ENCODE measurements around the gene ABCD3.

ABCD3 gene

GRCh38 chr1:94395748-94396309, 22.4 kb upstream of the ABCD3 start:
- peaks cover 0 to 8% (median 2%) of the 10 kb centered on the region in 4 experiments for H3K4me1 ChIP-seq (ENCODE audit: control extremely low read depth in 1 of 4, control insufficient read depth in 4 of 4, insufficient read depth in 4 of 4, low read length in 3 of 4)
- H3K36me3 ChIP-seq (ENCODE audit: control insufficient read depth in 4 of 4, insufficient read depth in 4 of 4, low read length in 3 of 4), result no peaks in the 10 kb centered on the region
- POLR2A ChIA-PET, result no interaction called here
- DNase-seq, result no peak
- CTCF ChIA-PET, result interaction anchor here (0.8 to 1.7 kb wide), 8 partner anchors 9 to 410 kb away, joined by 3 to 6 read pairs (median 4); no protein-coding TSS in a partner anchor
- H3K9me3 ChIP-seq (ENCODE audit: control extremely low read depth in 1 of 5, control insufficient read depth in 4 of 5, insufficient read depth in 2 of 5, low read depth in 1 of 5, low read length in 4 of 5), result no peaks in the 10 kb centered on the region
- H3K27ac ChIP-seq (ENCODE audit: insufficient read depth in 1 of 2, low read depth in 1 of 2, low read length in 2 of 2, poor library complexity in 1 of 2, severe bottlenecking in 2 of 2), result no peak overlapping the region
- H3K27me3 ChIP-seq (replicated peaks in 2 of 5; ENCODE audit: control insufficient read depth in 4 of 5, insufficient read depth in 5 of 5, low read length in 4 of 5), result no peaks in the 10 kb centered on the region
- WGBS (ENCODE audit: insufficient coverage), result no CpG with 5 or more reads among the region's 2 CpGs
- H3K4me3 ChIP-seq (ENCODE audit: control insufficient read depth in 1 of 7, extremely low read depth in 1 of 7, insufficient read depth in 4 of 7, low read depth in 2 of 7, low read length in 6 of 7), result no peak overlapping the region

GRCh38 chr1:94396356-94397010, 21.7 kb upstream of the ABCD3 start:
- 100% methylated on average over 3 of the region's 11 CpGs for WGBS (ENCODE audit: insufficient coverage)
- ChIA-PET CTCF (interaction anchor here (0.8 to 1.7 kb wide), 8 partner anchors 8 to 409 kb away, joined by 3 to 6 read pairs (median 4); no protein-coding TSS in a partner anchor), POLR2A (no interaction called here)
- H3K27me3 ChIP-seq (replicated peaks in 2 of 5; ENCODE audit: control insufficient read depth in 4 of 5, insufficient read depth in 5 of 5, low read length in 4 of 5), result no peaks in the 10 kb centered on the region
- no peaks in the 10 kb centered on the region for H3K36me3 ChIP-seq (ENCODE audit: control insufficient read depth in 4 of 4, insufficient read depth in 4 of 4, low read length in 3 of 4)
- no peak overlapping the region for H3K4me3 ChIP-seq (ENCODE audit: control insufficient read depth in 1 of 7, extremely low read depth in 1 of 7, insufficient read depth in 4 of 7, low read depth in 2 of 7, low read length in 6 of 7)
- peaks cover 0 to 9% (median 2%) of the 10 kb centered on the region in 4 experiments for H3K4me1 ChIP-seq (ENCODE audit: control extremely low read depth in 1 of 4, control insufficient read depth in 4 of 4, insufficient read depth in 4 of 4, low read length in 3 of 4)
- no peak overlapping the region for H3K27ac ChIP-seq (ENCODE audit: insufficient read depth in 1 of 2, low read depth in 1 of 2, low read length in 2 of 2, poor library complexity in 1 of 2, severe bottlenecking in 2 of 2)
- DNase-seq, result no peak
- no peaks in the 10 kb centered on the region for H3K9me3 ChIP-seq (ENCODE audit: control extremely low read depth in 1 of 5, control insufficient read depth in 4 of 5, insufficient read depth in 2 of 5, low read depth in 1 of 5, low read length in 4 of 5)

GRCh38 chr1:94398356-94398755, 19.8 kb upstream of the ABCD3 start:
- Histone ChIP-seq H3K36me3 (ENCODE audit: control insufficient read depth in 4 of 4, insufficient read depth in 4 of 4, low read length in 3 of 4) (no peaks in the 10 kb centered on the region), H3K4me3 (ENCODE audit: control insufficient read depth in 1 of 7, extremely low read depth in 1 of 7, insufficient read depth in 4 of 7, low read depth in 2 of 7, low read length in 6 of 7) (no peak overlapping the region), H3K9me3 (ENCODE audit: control extremely low read depth in 1 of 5, control insufficient read depth in 4 of 5, insufficient read depth in 2 of 5, low read depth in 1 of 5, low read length in 4 of 5) (no peaks in the 10 kb centered on the region), H3K4me1 (ENCODE audit: control extremely low read depth in 1 of 4, control insufficient read depth in 4 of 4, insufficient read depth in 4 of 4, low read length in 3 of 4) (peaks cover 0 to 9% (median 2%) of the 10 kb centered on the region in 4 experiments), H3K27me3 (replicated peaks in 2 of 5; ENCODE audit: control insufficient read depth in 4 of 5, insufficient read depth in 5 of 5, low read length in 4 of 5) (no peaks in the 10 kb centered on the region), H3K27ac (ENCODE audit: insufficient read depth in 1 of 2, low read depth in 1 of 2, low read length in 2 of 2, poor library complexity in 1 of 2, severe bottlenecking in 2 of 2) (no peak overlapping the region)
- DNase-seq, result no peak
- ChIA-PET CTCF (no interaction called here), POLR2A (no interaction called here)
- 100% methylated on average over 3 of the region's 5 CpGs for whole genome bisulfite sequencing (ENCODE audit: insufficient coverage)

- peaks cover 0 to 9% (median 2%) of the 10 kb centered on the region in 4 experiments for H3K4me1 ChIP-seq (ENCODE audit: control extremely low read depth in 1 of 4, control insufficient read depth in 4 of 4, insufficient read depth in 4 of 4, low read length in 3 of 4)
- no peak overlapping the region for H3K4me3 ChIP-seq (ENCODE audit: control insufficient read depth in 1 of 7, extremely low read depth in 1 of 7, insufficient read depth in 4 of 7, low read depth in 2 of 7, low read length in 6 of 7)
- H3K27me3 ChIP-seq (replicated peaks in 2 of 5; ENCODE audit: control insufficient read depth in 4 of 5, insufficient read depth in 5 of 5, low read length in 4 of 5), result no peaks in the 10 kb centered on the region
- CTCF ChIA-PET, result interaction anchor here (1.1 kb wide), 1 partner anchor 16 kb away, joined by 3 read pairs; no protein-coding TSS in a partner anchor
- DNase-seq, result no peak
- WGBS (ENCODE audit: insufficient coverage), result no CpG with 5 or more reads among the region's 3 CpGs
- H3K27ac ChIP-seq (ENCODE audit: insufficient read depth in 1 of 2, low read depth in 1 of 2, low read length in 2 of 2, poor library complexity in 1 of 2, severe bottlenecking in 2 of 2), result no peak overlapping the region
- no peaks in the 10 kb centered on the region for H3K9me3 ChIP-seq (ENCODE audit: control extremely low read depth in 1 of 5, control insufficient read depth in 4 of 5, insufficient read depth in 2 of 5, low read depth in 1 of 5, low read length in 4 of 5)
- POLR2A ChIA-PET, result no interaction called here
- no peaks in the 10 kb centered on the region for H3K36me3 ChIP-seq (ENCODE audit: control insufficient read depth in 4 of 4, insufficient read depth in 4 of 4, low read length in 3 of 4)
Measured at GRCh38 chr1:94399453-94399852, 18.7 kb upstream of the ABCD3 start.

GRCh38 chr1:94401206-94401605, 17.0 kb upstream of the ABCD3 start:
- H3K9me3 ChIP-seq (ENCODE audit: control extremely low read depth in 1 of 5, control insufficient read depth in 4 of 5, insufficient read depth in 2 of 5, low read depth in 1 of 5, low read length in 4 of 5), result no peaks in the 10 kb centered on the region
- H3K27ac ChIP-seq (ENCODE audit: insufficient read depth in 1 of 2, low read depth in 1 of 2, low read length in 2 of 2, poor library complexity in 1 of 2, severe bottlenecking in 2 of 2), result no peak overlapping the region
- ChIA-PET CTCF (no interaction called here), POLR2A (no interaction called here)
- no peaks in the 10 kb centered on the region for H3K36me3 ChIP-seq (ENCODE audit: control insufficient read depth in 4 of 4, insufficient read depth in 4 of 4, low read length in 3 of 4)
- H3K27me3 ChIP-seq (replicated peaks in 2 of 5; ENCODE audit: control insufficient read depth in 4 of 5, insufficient read depth in 5 of 5, low read length in 4 of 5), result no peaks in the 10 kb centered on the region
- DNase-seq, result no peak
- peaks cover 0 to 9% (median 2%) of the 10 kb centered on the region in 4 experiments for H3K4me1 ChIP-seq (ENCODE audit: control extremely low read depth in 1 of 4, control insufficient read depth in 4 of 4, insufficient read depth in 4 of 4, low read length in 3 of 4)
- H3K4me3 ChIP-seq (ENCODE audit: control insufficient read depth in 1 of 7, extremely low read depth in 1 of 7, insufficient read depth in 4 of 7, low read depth in 2 of 7, low read length in 6 of 7), result no peak overlapping the region
- WGBS (ENCODE audit: insufficient coverage), result 94% methylated on average over 3 of the region's 4 CpGs

GRCh38 chr1:94406446-94406845, 11.7 kb upstream of the ABCD3 start:
- WGBS (ENCODE audit: insufficient coverage), result 100% methylated on average over 1 of the region's 4 CpGs

GRCh38 chr1:94408104-94408830, 9.9 kb upstream of the ABCD3 start:
- POLR2A ChIA-PET, result no interaction called here
- no peak for DNase-seq
- Histone ChIP-seq H3K36me3 (ENCODE audit: control insufficient read depth in 4 of 4, insufficient read depth in 4 of 4, low read length in 3 of 4) (no peaks in the 10 kb centered on the region), H3K4me1 (ENCODE audit: control extremely low read depth in 1 of 4, control insufficient read depth in 4 of 4, insufficient read depth in 4 of 4, low read length in 3 of 4) (peaks cover 0 to 28% (median 7%) of the 10 kb centered on the region in 4 experiments), H3K4me3 (ENCODE audit: control insufficient read depth in 1 of 7, extremely low read depth in 1 of 7, insufficient read depth in 4 of 7, low read depth in 2 of 7, low read length in 6 of 7) (no peak overlapping the region), H3K9me3 (ENCODE audit: control extremely low read depth in 1 of 5, control insufficient read depth in 4 of 5, insufficient read depth in 2 of 5, low read depth in 1 of 5, low read length in 4 of 5) (no peaks in the 10 kb centered on the region), H3K27ac (ENCODE audit: insufficient read depth in 1 of 2, low read depth in 1 of 2, low read length in 2 of 2, poor library complexity in 1 of 2, severe bottlenecking in 2 of 2) (no peak overlapping the region), H3K27me3 (replicated peaks in 2 of 5; ENCODE audit: control insufficient read depth in 4 of 5, insufficient read depth in 5 of 5, low read length in 4 of 5) (no peaks in the 10 kb centered on the region)
- WGBS (ENCODE audit: insufficient coverage), result 100% methylated on average over 6 of the region's 8 CpGs
- CTCF ChIA-PET, result interaction anchor here (0.6 to 1.6 kb wide), 2 partner anchors 73 to 910 kb away, joined by 3 to 5 read pairs; no protein-coding TSS in a partner anchor

More at GRCh38 chr1:94406446-94406845, 11.7 kb upstream of the ABCD3 start:
- no peak overlapping the region for H3K27ac ChIP-seq (ENCODE audit: insufficient read depth in 1 of 2, low read depth in 1 of 2, low read length in 2 of 2, poor library complexity in 1 of 2, severe bottlenecking in 2 of 2)
- H3K4me1 ChIP-seq (ENCODE audit: control extremely low read depth in 1 of 4, control insufficient read depth in 4 of 4, insufficient read depth in 4 of 4, low read length in 3 of 4), result peaks cover 0 to 13% (median 2%) of the 10 kb centered on the region in 4 experiments
- H3K4me3 ChIP-seq (ENCODE audit: control insufficient read depth in 1 of 7, extremely low read depth in 1 of 7, insufficient read depth in 4 of 7, low read depth in 2 of 7, low read length in 6 of 7), result no peak overlapping the region
- DNase-seq, result no peak
- CTCF ChIA-PET, result no interaction called here
- H3K9me3 ChIP-seq (ENCODE audit: control extremely low read depth in 1 of 5, control insufficient read depth in 4 of 5, insufficient read depth in 2 of 5, low read depth in 1 of 5, low read length in 4 of 5), result no peaks in the 10 kb centered on the region
- POLR2A ChIA-PET, result no interaction called here
- no peaks in the 10 kb centered on the region for H3K27me3 ChIP-seq (replicated peaks in 2 of 5; ENCODE audit: control insufficient read depth in 4 of 5, insufficient read depth in 5 of 5, low read length in 4 of 5)
- no peaks in the 10 kb centered on the region for H3K36me3 ChIP-seq (ENCODE audit: control insufficient read depth in 4 of 4, insufficient read depth in 4 of 4, low read length in 3 of 4)
